SK-N-SH treated with all-trans-retinoic acid at 6 μM for 48 hours (cell line): ENCODE results near the gene NR1H3.
A peak's percentile ranks its signal among the peaks of the same experiment; 100 is the strongest.

Experiments used
- ATAC-seq: fragments of 200-7000 bp; cut with Tn5 transposase; 3 replicates; pipeline ENCODE4 v1.9.1; 2020; ENCODE audit warnings: mild to moderate bottlenecking, moderate library complexity
- ARNTL ChIP-seq: fragments of 450-650 bp; formaldehyde crosslinking; IDR thresholded peaks from 2 replicates; pipeline ENCODE4 v1.5.0; 2020; ENCODE audit warnings: low read depth, mild to moderate bottlenecking, moderate library complexity, borderline replicate concordance
- BACH2 ChIP-seq: fragments of 250-450 bp; sonication (Bioruptor Pico); IDR thresholded peaks from 2 replicates; pipeline ENCODE4 v1.9.0; 2021; ENCODE audit warnings: mild to moderate bottlenecking, borderline replicate concordance
- CSDC2 ChIP-seq: fragments of 250-450 bp; sonication (Bioruptor Pico); IDR thresholded peaks from 2 replicates; pipeline ENCODE4 v1.5.0; 2020; ENCODE audit warnings: mild to moderate bottlenecking, moderate library complexity
- ESRRG ChIP-seq: fragments of 250-450 bp; sonication (Bioruptor Pico); IDR thresholded peaks from 2 replicates; pipeline ENCODE4 v1.6.1; 2021; ENCODE audit warnings: mild to moderate bottlenecking
- GLIS3 ChIP-seq: fragments of 250-450 bp; sonication (Bioruptor Pico); IDR thresholded peaks from 2 replicates; pipeline ENCODE4 v1.5.0; 2020; ENCODE audit warnings: mild to moderate bottlenecking, moderate library complexity
- ISL1 ChIP-seq: fragments of 250-450 bp; sonication (Bioruptor Pico); IDR thresholded peaks from 2 replicates; pipeline ENCODE4 v2.1.2; 2022; ENCODE audit warnings: mild to moderate bottlenecking, moderate library complexity
- OSR1 ChIP-seq: fragments of 250-450 bp; sonication (Bioruptor Pico); IDR thresholded peaks from 2 replicates; pipeline ENCODE4 v1.8.0; 2022; ENCODE audit warnings: moderate library complexity, mild to moderate bottlenecking, inconsistent platforms
- PPARA ChIP-seq: fragments of 250-450 bp; sonication (Bioruptor Pico); IDR thresholded peaks from 2 replicates; pipeline ENCODE4 v1.5.0; 2020; ENCODE audit warnings: mild to moderate bottlenecking, borderline replicate concordance
- RARB ChIP-seq: fragments of 250-450 bp; sonication (Bioruptor Pico); IDR thresholded peaks from 2 replicates; pipeline ENCODE4 v1.8.0; 2021; ENCODE audit warnings: mild to moderate bottlenecking, moderate library complexity
- SNAI2 ChIP-seq: fragments of 250-450 bp; sonication (Bioruptor Pico); IDR thresholded peaks from 2 replicates; pipeline ENCODE4 v1.5.0; 2020; ENCODE audit warnings: mild to moderate bottlenecking, moderate library complexity
- TCF4 ChIP-seq: fragments of 250-450 bp; sonication (Bioruptor Pico); IDR thresholded peaks from 2 replicates; pipeline ENCODE4 v1.8.0; 2021; ENCODE audit warnings: mild to moderate bottlenecking, moderate library complexity, borderline replicate concordance
- TOX ChIP-seq: fragments of 250-450 bp; sonication (Bioruptor Pico); IDR thresholded peaks from 2 replicates; pipeline ENCODE4 v1.8.0; 2021; ENCODE audit warnings: mild to moderate bottlenecking, moderate library complexity, borderline replicate concordance
- ZC3H10 ChIP-seq: fragments of 250-450 bp; sonication (Bioruptor Pico); IDR thresholded peaks from 2 replicates; pipeline ENCODE4 v1.5.1; 2021; ENCODE audit warnings: mild to moderate bottlenecking, moderate library complexity
- ZFP3 ChIP-seq: fragments of 250-450 bp; sonication (Bioruptor Pico); IDR thresholded peaks from 2 replicates; pipeline ENCODE4 v1.5.0; 2020; ENCODE audit warnings: mild to moderate bottlenecking, moderate library complexity
- ZFP30 ChIP-seq: fragments of 450-650 bp; formaldehyde crosslinking; IDR thresholded peaks from 2 replicates; pipeline ENCODE4 v1.5.0; 2022; ENCODE audit warnings: mild to moderate bottlenecking, moderate library complexity
- ZNF565 ChIP-seq: fragments of 450-650 bp; formaldehyde crosslinking; conservative IDR thresholded peaks from 2 replicates; pipeline ENCODE4 v1.5.0; 2020; ENCODE audit warnings: low read depth, mild to moderate bottlenecking, moderate library complexity
- ZNF70 ChIP-seq: fragments of 450-650 bp; formaldehyde crosslinking; IDR thresholded peaks from 2 replicates; pipeline ENCODE4 v1.5.0; 2020; ENCODE audit warnings: mild to moderate bottlenecking, moderate library complexity
- ZNF8 ChIP-seq: fragments of 450-650 bp; formaldehyde crosslinking; IDR thresholded peaks from 2 replicates; pipeline ENCODE4 v1.5.0; 2020; ENCODE audit warnings: mild to moderate bottlenecking, moderate library complexity
- TF ChIP-seq, protein P1 (sequence below): fragments of 250-450 bp; sonication (Bioruptor Pico); IDR thresholded peaks from 2 replicates; pipeline ENCODE4 v1.8.0; 2020; ENCODE audit warnings: mild to moderate bottlenecking, moderate library complexity, borderline replicate concordance
- TF ChIP-seq, protein P2 (sequence below): fragments of 250-450 bp; sonication (Bioruptor Pico); IDR thresholded peaks from 2 replicates; pipeline ENCODE4 v1.5.1; 2021; ENCODE audit warnings: mild to moderate bottlenecking, moderate library complexity
- TF ChIP-seq, protein P3 (sequence below): fragments of 250-450 bp; sonication (Bioruptor Pico); IDR thresholded peaks from 2 replicates; pipeline ENCODE4 v1.5.0; 2020; ENCODE audit warnings: mild to moderate bottlenecking, moderate library complexity

Gene NR1H3

DNA sequence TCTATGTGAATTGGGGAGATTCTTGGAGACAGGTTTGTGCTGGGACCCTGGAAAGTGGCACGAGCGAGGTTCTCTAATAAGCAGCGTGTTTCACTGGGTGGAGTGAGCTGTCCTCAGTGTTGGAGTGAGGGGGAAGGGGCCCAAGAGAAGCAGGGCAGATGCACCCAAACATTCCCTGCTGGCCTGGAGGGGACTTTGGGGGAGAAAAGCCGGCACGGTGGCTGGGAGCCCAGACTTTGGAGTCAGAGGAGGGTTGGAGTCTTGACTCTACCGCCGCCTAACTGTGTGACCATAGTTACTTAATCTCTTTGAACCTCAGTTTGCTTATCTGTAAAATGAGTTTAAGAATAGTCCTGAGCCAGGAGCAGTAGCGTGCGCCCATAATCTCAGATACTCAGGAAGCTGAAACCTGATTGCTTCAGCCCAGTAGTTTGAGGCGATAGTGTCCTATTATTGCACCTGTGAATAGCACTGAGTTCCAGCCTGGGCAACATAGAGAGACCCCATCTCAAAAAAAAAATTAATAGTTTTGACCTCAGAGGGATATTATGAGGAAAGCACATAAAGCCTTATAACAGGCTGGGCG lies 614 bp downstream of the NR1H3 start (continued):
- TF ChIP-seq, protein P1, sequence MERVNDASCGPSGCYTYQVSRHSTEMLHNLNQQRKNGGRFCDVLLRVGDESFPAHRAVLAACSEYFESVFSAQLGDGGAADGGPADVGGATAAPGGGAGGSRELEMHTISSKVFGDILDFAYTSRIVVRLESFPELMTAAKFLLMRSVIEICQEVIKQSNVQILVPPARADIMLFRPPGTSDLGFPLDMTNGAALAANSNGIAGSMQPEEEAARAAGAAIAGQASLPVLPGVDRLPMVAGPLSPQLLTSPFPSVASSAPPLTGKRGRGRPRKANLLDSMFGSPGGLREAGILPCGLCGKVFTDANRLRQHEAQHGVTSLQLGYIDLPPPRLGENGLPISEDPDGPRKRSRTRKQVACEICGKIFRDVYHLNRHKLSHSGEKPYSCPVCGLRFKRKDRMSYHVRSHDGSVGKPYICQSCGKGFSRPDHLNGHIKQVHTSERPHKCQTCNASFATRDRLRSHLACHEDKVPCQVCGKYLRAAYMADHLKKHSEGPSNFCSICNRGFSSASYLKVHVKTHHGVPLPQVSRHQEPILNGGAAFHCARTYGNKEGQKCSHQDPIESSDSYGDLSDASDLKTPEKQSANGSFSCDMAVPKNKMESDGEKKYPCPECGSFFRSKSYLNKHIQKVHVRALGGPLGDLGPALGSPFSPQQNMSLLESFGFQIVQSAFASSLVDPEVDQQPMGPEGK (CRISPR knock-in tag), result no peak
- TF ChIP-seq PPARA (CRISPR knock-in tag), result no peak
- no peak for TF ChIP-seq GLIS3 (CRISPR knock-in tag)

DNA sequence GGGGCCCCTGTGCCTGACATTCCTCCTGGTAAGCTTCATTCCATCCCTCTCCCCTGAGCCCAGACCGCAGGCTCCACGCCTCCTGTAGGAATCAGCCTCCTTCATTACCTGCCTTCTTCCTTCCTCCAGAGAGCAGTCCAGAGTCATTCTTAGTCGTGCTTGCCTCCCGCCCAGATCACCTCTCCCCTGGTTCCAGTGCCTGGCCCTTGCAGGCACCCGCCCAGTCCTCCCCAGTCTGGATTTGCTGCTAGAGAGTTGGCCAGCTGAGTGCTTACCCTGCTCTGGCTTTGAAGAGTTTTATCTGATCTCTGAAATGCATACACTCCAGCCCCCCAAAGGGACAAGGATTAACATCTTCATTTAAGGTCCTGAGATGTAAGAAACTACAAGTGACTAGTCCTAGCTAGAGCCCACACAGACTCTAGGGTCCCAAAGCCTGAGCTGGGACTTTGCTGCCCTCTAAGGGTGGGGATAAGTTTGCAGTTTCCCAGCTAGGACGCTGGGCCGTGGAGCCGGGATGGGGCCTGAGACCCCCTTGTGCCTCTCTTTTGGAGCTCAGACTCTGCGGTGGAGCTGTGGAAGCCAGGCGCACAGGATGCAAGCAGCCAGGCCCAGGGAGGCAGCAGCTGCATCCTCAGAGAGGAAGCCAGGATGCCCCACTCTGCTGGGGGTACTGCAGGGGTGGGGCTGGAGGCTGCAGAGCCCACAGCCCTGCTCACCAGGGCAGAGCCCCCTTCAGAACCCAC lies 1.6 kb downstream of the NR1H3 start:
- no peak for TF ChIP-seq ZFP3 (CRISPR knock-in tag)
- TF ChIP-seq TOX, result no peak
- no peak for TF ChIP-seq BACH2 (CRISPR knock-in tag)
- TF ChIP-seq, protein P2, sequence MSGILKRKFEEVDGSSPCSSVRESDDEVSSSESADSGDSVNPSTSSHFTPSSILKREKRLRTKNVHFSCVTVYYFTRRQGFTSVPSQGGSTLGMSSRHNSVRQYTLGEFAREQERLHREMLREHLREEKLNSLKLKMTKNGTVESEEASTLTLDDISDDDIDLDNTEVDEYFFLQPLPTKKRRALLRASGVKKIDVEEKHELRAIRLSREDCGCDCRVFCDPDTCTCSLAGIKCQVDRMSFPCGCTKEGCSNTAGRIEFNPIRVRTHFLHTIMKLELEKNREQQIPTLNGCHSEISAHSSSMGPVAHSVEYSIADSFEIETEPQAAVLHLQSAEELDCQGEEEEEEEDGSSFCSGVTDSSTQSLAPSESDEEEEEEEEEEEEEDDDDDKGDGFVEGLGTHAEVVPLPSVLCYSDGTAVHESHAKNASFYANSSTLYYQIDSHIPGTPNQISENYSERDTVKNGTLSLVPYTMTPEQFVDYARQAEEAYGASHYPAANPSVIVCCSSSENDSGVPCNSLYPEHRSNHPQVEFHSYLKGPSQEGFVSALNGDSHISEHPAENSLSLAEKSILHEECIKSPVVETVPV (CRISPR knock-in tag), result no peak
- no peak for TF ChIP-seq ZNF70 (CRISPR knock-in tag)
- no peak for TF ChIP-seq OSR1
- no peak for TF ChIP-seq ARNTL (CRISPR knock-in tag)
- no peak for TF ChIP-seq ZC3H10 (CRISPR knock-in tag)
- no peak for TF ChIP-seq ESRRG (CRISPR knock-in tag)
- TF ChIP-seq TCF4 (CRISPR knock-in tag), result no peak
- no peak for TF ChIP-seq ZNF565 (CRISPR knock-in tag)
- no peak for TF ChIP-seq SNAI2 (CRISPR knock-in tag)
- TF ChIP-seq, protein P3, sequence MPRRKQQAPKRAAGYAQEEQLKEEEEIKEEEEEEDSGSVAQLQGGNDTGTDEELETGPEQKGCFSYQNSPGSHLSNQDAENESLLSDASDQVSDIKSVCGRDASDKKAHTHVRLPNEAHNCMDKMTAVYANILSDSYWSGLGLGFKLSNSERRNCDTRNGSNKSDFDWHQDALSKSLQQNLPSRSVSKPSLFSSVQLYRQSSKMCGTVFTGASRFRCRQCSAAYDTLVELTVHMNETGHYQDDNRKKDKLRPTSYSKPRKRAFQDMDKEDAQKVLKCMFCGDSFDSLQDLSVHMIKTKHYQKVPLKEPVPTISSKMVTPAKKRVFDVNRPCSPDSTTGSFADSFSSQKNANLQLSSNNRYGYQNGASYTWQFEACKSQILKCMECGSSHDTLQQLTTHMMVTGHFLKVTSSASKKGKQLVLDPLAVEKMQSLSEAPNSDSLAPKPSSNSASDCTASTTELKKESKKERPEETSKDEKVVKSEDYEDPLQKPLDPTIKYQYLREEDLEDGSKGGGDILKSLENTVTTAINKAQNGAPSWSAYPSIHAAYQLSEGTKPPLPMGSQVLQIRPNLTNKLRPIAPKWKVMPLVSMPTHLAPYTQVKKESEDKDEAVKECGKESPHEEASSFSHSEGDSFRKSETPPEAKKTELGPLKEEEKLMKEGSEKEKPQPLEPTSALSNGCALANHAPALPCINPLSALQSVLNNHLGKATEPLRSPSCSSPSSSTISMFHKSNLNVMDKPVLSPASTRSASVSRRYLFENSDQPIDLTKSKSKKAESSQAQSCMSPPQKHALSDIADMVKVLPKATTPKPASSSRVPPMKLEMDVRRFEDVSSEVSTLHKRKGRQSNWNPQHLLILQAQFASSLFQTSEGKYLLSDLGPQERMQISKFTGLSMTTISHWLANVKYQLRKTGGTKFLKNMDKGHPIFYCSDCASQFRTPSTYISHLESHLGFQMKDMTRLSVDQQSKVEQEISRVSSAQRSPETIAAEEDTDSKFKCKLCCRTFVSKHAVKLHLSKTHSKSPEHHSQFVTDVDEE (CRISPR knock-in tag), result no peak
- TF ChIP-seq GLIS3 (CRISPR knock-in tag), result no peak
- TF ChIP-seq, all 23 proteins: peak for 0
- peak; percentile 80 for ATAC-seq

DNA sequence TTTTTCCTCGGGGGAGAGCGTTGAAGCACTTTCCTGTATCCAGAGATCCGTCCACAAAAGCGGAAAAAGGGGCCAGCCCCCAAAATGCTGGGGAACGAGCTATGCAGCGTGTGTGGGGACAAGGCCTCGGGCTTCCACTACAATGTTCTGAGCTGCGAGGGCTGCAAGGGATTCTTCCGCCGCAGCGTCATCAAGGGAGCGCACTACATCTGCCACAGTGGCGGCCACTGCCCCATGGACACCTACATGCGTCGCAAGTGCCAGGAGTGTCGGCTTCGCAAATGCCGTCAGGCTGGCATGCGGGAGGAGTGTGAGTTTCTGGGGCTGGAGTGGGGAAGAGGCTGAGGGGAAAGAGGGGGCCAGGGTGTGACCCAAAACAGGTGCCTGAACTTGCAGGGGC lies 2.6 kb downstream of the NR1H3 start:
- TF ChIP-seq PPARA (CRISPR knock-in tag) (no peak), RARB (CRISPR knock-in tag) (no peak)
- TF ChIP-seq, protein P1 (CRISPR knock-in tag), result no peak
- no peak for ATAC-seq

DNA sequence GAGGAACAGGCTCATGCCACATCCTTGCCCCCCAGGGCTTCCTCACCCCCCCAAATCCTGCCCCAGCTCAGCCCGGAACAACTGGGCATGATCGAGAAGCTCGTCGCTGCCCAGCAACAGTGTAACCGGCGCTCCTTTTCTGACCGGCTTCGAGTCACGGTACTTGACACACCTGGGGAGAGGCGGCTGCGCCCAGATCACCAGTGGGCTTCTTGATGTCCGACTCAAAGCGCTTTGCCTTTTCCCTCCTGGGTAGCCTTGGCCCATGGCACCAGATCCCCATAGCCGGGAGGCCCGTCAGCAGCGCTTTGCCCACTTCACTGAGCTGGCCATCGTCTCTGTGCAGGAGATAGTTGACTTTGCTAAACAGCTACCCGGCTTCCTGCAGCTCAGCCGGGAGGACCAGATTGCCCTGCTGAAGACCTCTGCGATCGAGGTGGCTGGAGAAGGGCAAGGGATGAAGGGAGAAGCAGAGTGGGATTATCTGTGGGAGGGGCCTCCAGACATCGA lies 3.5 kb downstream of the NR1H3 start:
- no peak for ATAC-seq

More for the DNA sequence above, 3.5 kb downstream of the NR1H3 start:
- TF ChIP-seq ZFP30 (CRISPR knock-in tag), result no peak
- TF ChIP-seq ARNTL (CRISPR knock-in tag), result no peak
- TF ChIP-seq ZNF8 (CRISPR knock-in tag), result no peak
- no peak for TF ChIP-seq ZC3H10 (CRISPR knock-in tag)
- no peak for TF ChIP-seq ZFP3 (CRISPR knock-in tag)
- TF ChIP-seq CSDC2 (CRISPR knock-in tag), result no peak
- TF ChIP-seq GLIS3 (CRISPR knock-in tag), result no peak
- no peak for TF ChIP-seq OSR1
- no peak for TF ChIP-seq ISL1 (CRISPR knock-in tag)
- TF ChIP-seq, protein P3 (CRISPR knock-in tag), result no peak
- no peak for TF ChIP-seq ESRRG (CRISPR knock-in tag)
